Thyroid gland (tissue), 4 donors: Measurements from ENCODE around the gene SUN2.

Experiments used
- CTCF ChIP-seq, 6 experiments: fragments of 200-600 bp in 3 of 6; fragments of 450-650 bp in 3 of 6; sonication (generic) in 3 of 6; IDR thresholded peaks; one replicate each; pipeline ENCODE4 v1.5.1; 2016 to 2019; ENCODE audit warnings: antibody characterized with exemption in 6 of 6, mild to moderate bottlenecking in 2 of 6, inconsistent platforms in 1 of 6, moderate library complexity in 1 of 6
- POLR2A ChIP-seq, 2 donors: fragments of 450-650 bp; IDR thresholded peaks; one replicate each; pipeline ENCODE4 v1.6.1; 2017; ENCODE audit warnings: antibody characterized with exemption in 2 of 2, mild to moderate bottlenecking in 2 of 2, moderate library complexity in 1 of 2

- TF ChIP-seq CTCF (IDR thresholded peaks at IDR 0.05) (no peak), POLR2A (IDR thresholded peaks at IDR 0.05) (no peak)
Observed at GRCh38 chr22:38758276-38758945, 2.6 kb upstream of the SUN2 start.
